CMK (cell line): ENCODE results near the gene SAP25.
"Not testable (repeated sequence)": the region's sequence is repeated elsewhere in the genome, so short reads cannot be mapped to it uniquely, and the experiment has no call there.

Experiments used
- DNase-seq: peaks from one replicate; pipeline ENCODE4 v3.0.0-alpha.2; 2010; ENCODE audit warnings: low read depth

The SAP25 gene

DNA sequence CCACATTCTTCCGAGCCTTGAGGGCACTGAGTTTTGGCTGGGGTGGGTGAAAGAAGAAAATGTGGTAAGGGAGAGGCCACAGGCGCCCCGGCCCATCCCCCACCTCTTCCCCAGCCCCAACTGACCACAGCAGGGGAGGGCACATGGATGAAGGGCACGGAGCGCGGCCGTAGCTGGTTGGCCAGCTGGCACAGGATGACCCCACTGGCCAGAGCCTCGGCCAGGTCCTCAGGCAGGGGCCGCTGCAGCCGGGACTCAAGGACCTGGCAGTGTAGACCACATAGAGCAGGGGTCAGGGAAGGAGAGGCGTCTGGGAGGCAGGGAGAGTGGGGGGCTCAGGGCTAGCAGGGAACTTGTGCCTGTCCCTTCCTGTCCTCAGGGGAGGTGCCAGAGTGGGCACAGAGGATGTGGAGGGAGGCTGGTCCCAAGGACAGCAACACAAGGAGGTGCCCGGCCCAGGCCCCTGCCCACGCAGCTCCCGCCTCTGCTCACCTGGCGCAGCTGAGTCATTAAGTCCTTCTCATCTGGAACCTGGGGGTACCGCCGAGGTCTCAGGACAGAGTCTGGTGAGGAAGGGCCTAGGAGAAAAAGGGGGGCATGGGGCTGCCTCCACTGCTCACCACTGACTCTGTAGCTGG, 2.2 kb upstream of the SAP25 start:
- DNase-seq, result no peak

DNA sequence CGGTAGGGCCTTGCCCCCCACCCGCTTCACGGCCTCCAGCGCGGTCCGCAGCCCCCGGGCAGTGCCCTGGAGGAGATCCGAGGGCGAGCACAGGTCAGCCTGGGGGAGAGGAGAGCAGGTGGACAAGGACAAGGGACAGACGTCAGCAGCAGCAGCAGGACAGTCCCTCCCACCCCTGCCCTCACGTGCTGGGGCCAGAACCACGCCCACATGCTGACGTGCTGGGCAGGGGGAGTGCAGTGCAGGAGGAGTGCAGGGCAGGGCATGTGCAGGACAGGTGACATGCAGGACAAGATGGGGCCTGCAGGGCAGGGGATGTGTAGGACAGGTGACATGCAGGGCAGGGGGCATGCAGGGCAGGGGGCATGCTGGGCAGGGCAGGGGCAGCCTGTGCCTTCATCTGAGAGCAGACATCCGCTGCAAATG, 1.5 kb upstream of the SAP25 start:
- DNase-seq, result no peak

DNA sequence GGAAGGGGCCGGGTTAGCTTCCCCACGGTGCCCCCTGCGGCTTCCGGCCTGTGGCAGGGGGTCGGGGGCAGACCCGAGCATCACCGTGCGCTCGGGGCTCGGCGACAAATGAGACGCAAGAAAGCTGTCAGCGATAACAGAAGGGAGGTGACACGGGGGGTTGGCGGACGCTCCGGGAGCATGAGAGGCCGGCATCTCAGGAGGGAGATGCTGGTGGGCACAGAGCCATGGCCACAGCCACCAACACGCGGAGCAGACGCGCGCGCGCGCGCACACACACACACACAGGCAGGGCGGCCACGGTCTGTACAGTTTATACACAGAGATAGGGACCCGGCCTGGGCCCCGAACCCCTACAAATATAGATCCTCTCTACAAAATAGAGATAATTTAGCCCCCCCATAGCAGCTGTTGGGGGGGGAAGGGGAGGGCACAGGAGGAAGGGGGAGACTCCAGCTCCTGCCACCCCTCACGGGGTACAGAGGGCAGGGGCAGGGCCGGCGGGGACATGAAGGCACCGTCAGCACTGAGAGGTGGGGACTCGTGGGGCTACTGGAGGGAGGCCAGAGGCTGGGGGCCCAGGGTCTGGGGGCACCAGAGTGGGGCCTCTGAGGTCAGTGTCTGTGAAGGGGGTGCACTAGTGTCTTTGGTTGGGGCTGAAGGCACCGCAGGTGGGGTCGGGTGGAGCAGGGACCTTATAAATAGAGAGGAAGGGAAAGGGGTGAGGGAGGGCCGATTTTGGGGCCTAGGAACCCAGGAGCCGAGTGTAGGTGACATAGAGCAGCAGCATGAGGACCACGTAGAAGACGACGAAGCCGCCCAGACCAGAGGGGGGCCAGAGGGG, 884 bp upstream of the SAP25 start:
- no peak for DNase-seq

DNA sequence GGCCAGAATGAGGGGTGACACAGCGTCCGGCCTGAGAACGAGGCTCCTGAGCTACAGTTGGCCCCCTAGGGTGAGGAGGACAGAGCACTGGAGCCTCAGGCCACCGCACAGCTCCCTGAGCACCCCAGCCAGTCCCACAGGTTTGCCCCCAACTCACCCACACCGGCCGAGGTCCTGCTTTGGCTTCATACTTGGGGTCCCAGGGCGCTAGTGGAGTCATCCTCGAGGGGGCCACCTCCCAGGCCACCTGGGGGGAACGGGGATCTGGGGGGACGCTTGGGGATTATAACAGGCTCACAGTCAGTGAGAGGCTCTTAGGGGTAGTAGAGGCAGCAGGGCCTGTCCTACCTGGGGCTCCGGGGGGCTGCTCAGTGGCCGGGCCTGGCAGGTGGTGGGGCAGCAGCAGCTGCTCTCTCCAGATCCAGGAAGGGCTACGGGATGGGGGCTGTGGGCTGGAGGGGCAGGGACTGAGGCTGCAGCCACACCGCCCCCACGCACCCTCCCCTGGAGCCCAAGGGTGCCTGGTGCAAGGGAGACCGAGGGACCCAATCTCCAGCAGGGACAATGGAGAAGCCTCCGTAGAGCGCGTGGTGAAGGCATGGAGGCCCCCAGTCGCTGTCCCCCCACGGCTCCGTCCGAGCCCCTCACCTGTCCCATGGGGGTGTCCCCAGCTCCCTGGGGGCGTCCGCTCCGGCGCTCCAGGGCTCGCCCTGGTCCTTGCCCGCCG, 588 bp downstream of the SAP25 start:
- DNase-seq, result no peak

DNA sequence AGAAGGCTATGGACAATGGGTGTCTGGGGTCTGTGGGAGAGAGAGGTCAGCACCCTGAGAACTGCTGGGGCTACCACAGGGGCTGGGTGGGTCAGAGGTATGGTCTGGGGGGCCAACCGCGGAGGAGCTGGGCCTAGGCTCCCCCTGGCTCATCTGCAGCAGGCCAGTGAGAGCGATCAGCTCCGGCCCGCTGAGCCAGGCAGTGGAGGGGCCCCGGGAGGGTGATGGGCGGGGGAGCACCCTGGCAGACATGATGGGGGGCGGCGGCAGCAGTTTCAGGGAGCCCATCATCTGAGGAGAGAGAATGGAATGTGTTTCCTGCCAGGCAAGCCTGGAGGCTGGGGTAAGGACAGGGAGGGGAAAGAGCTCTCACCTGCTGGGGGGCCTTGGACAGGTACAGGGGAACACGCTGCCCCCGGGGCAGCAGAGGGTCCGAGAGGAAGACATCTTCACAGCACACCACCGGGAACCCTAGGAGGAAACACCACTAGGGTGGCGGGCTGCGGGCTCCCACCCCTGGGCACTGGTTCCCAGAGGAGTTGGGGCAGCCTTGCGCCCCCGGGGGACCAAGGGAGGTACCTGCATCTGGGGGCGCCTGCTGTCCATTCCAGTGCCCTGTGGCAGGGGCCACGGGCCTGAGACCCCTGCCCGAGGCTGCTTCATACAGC, 1.3 kb downstream of the SAP25 start:
- no peak for DNase-seq

DNA sequence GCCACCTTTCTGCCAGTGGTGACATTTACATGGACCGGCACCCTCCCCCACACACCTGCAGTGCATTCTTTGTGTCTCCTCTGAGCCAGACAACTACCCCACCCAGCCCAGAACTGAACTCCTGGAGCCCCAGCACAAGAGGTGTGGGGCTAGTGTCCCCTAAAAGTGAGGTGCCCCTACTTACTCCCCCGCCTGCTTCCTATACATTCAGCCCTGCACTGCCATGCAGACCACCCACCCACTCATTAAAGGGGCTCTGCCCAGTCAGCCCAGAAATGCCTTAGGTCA, 1.9 kb downstream of the SAP25 start:
- no peak for DNase-seq

DNA sequence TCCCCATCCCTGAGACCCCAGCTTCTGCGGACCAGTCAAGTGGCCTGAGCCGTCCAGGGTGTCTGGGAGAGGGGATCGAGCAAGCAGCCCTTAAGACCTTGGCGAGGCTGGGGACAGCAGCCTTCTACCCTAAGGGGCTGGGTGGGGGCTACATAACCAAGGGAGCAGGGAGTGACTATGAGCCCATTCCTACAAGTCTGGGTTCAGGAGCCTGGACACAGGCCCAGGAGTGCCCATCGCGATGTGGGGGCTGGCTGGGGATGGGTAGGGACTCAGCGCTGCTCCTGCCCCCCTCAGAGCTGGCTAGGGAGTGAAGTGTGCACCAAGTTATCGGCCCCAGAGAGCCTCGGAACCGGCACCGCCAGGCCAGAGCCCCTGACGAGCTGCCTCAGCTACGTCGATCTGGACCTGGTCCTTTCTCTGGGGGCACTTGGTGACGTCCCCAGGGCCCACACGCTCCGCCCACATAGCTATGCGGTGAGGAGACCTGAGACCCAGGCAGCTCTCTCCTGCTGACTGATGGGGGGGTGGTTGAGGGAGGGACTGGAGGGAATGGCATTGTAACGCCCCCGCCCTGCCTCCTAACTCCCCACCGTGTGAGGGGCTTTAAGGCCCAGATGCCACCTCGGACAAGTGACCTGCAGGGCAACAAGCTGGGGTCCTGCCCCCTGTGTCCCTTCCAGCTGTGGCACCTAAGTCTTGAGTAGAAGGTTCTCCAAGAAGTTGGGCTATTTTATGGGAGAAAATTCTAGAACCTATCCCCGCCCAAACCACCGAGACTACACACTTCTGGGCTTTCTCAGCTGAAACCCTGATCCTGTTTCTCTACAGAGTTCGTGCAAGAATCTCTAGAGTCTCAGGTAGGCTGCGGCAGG, 2.5 kb downstream of the SAP25 start:
- no peak for DNase-seq

DNA sequence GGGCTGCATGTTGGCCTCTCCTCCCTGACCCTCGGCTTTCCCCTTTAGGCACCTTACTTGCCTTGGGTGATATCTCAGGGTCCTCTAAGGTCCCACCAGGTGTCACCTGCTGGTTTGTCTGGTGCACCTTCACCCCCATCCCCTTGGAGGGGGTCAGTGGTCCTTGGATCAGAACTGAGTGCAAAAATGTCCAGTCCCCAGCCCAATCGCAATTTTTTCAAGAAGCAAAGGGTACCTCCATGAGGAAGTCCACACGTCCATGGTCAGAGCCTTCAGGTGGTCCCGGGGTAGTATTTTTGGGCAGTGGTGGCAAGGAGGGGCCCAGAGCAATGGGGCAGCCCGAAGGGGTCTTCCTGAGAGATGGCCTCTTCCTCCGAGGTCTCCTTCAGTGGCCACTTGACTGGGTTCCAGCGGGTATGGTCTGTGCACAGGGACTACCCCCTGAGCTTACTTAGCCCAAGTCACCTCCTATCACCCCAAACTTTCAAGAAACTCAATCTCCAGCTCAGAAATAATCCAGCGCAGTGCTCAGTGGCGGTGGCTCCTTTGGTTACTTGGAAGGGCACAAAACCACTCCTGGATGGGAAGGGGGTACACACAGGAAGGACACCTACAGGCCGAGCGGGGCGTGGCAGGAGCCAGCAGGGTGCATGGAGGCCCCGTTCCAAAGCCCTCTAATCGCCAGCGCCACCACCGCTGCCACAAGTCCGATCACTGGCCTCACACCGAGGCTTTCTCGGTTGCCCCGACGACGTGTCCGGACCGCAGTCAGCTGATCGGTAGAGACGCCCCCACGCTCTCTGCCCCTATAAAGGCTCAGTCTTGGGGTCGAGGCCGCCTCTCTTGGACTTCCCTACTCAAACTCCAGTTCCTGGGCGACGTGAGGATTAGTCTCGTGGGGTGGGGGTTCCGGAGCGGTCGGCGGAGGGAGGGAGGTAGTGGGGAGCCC, 4.5 kb downstream of the SAP25 start:
- peak; percentile 81 for DNase-seq

DNA sequence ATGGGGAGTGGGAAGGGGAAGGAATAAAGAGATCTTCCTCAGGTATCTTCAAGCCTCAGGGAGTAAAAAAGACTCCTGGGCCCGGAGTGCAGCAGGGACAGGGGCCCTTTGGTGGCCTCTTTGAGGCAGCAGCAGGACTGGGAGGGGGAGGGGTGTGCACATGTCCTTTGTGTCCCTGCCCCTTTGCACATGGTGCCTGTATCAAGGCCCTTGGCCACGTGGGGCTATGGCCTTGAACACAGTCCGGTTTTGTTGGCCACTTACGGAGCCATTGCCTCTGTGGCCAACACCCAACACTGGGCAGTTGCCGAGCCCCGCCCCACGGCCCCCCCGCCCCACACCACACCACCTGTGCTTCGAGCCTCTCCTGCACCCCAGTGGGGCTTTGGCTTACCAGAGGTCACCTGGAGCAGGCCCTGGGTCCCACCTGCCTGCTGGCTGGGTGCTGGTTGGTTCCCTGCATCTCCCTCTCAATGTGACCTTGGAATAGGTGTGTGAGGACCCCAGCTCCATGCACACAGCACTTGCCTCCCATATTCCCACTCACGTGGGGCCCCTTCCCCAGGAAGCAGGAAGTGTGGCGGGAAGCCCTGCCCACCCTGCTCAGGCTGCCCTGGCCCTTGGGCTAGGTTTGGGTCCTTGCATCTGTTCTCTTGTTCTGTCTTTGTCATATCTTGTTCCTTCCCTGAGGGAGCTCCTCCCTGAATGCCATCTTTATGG, 5.4 kb downstream of the SAP25 start:
- no peak for DNase-seq

DNA sequence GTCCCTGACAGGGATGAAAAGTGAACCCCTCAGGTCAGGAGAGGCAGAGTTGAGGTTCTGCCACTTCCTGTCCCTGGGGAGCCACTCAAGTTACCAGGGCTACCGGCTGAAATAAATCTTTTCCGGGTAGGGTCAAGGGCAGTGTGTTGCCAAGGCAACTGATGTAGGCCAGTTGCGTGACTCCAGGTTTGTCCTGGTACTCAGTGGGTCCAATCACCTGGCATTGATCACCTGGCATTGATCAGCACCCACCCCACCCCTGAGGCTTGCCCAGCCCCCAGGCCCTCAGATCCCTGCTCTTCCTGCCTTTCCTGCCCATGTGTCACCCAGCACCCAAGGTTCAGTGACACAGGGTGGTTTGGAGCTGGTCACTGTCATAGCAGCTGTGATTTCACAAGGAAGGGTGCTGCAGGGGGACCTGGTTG, 5.9 kb downstream of the SAP25 start:
- no peak for DNase-seq

DNA sequence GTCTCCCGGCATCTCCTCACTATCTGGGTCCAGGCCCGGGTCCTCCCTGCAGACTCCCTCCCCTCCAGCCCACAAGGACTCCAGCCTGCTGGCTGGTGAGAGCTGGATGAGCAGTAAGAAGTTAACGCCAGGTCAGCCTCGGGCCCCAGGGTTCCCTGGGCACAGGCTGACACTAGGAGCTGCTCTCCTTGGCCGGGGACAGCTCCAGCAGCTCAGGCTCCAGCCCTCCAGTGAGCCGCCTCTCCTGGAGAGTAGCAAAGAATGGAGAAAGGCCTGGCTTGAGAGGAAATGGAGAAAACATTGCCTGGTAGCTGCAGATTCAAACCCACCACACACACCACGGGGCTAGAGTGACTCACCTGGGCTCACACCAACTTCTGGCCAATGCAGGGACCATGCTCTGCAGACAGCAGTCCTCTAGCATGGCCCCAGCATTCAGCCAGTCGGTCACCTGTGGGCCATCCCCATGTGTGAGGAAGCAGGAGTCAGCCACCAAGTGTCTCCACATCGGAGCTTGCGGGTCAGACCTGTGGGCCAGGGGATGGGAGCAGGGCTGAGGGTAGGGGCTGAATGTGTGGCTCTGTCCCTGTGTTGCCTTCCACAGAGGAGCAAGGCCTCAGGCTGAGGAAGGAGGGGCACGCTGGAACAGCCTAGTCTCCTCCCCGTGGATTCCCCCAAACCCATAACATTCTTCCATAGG, 6.5 kb downstream of the SAP25 start:
- no peak for DNase-seq

DNA sequence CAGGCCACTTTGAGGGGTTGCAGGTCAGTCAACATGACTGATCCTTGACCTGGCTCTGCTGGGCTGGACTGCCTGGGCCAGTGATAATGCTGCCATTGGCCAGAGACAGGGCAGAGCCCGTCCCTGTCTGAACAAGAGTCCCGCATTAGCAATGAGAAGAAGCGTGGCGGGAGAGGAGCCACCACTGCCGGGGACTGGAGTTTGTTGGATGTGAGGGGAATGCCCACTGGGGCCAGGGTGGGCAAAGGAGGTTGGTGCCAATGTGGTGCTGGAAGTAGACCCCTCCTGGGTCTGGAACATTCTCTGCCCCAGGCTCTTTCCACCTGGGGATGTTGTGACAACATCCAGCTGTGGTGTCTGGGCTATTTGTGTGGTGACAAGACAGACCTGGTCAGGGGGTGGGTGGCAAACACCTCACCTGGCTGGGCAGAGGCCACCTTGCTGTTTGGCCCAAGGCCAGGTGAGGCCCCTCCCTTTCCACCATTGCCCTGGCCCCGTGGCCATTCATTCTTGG, 7.6 kb downstream of the SAP25 start:
- DNase-seq, result no peak

DNA sequence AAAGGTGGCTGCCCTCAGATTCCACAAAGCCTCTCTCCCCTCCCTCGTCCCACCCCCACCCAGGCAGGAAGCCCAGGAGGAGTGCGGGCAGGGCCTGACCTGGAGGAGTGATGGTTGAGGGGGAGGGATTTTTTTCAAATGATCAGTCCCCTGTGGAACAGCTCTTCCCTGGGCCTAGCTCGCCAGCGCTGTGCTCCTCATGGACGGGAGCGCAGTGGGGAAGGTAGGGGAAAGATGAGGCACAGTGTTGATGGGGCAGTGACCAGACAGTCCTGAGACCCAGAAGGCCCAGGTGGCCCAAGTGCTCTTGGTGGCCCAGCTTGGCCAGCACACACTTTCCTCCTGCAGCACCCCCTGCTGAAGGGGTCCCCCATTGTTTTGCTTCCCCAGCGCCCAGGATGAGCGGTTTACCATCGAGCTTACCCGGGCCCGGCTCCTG, 8.5 kb downstream of the SAP25 start:
- DNase-seq, result no peak

DNA sequence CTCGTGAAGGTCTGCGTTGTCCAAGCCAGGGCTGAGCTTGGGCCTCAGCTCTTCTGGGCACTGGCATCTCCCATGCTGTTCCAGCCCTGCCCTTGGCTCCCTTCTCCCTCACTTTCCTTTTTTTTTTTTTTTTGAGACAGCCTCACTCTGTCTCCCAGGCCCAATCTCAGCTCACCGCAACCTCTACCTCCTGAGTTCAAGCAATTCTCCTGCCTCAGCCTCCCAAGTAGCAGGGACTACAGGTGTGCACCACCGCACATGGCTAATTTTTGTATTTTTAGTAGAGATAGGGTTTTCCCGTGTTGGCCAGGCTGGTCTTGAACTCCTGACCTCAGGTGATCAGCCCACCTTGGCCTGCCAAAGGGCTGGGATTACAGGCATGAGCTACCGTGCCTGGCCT, 9.3 kb downstream of the SAP25 start:
- not testable (repeated sequence) for DNase-seq

DNA sequence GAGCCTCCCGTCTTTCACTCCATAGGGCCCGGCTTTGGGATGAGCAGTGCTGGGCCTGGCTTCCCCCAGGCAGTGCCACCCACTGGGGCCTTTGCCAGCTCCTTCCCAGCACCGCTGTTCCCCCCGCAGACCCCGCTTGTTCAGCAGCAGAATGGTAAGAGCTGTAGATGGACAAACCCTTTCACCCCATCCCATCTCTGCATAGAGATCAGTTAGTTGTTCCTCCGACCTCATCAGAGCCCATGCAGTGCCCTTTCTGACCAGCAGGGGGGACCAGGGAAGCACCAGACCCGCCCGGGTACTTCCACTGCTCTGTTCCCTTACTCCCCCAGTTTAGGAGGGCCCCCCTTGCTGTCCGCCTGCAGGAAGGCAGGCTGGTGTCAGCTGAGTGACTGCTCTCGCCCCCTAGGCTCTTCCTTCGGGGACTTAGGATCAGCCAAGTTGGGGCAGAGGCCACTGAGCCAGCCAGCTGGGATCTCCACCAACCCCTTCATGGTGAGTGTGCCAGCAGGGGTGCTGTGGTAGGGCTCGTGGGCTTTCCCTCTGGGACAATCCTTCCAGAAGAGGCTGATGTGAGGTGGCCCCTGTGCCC, 9.8 kb downstream of the SAP25 start:
- peak; percentile 87 for DNase-seq

DNA sequence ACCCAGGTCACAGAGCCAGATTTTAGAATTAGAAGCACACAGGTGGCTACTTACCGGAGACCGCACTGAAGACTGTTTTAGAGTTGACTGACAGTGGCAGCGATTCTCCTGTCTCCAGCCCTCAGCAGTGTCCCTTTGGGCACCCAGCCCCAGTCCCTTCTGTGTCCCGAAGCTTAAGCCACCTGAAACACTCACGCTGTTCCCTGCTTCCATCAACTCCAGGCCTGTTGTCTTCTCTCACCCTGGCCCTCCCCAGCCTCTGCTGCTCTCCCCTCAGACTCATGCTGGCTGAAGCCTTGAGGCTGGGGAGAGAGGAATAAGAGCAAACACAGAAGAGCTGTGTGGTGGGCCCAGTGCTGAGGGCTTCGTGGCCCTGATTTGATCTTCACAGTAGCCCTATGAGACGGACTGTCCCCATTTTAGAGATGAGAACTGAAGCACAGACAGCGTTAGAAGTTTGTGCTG, 10.6 kb downstream of the SAP25 start:
- no peak for DNase-seq

DNA sequence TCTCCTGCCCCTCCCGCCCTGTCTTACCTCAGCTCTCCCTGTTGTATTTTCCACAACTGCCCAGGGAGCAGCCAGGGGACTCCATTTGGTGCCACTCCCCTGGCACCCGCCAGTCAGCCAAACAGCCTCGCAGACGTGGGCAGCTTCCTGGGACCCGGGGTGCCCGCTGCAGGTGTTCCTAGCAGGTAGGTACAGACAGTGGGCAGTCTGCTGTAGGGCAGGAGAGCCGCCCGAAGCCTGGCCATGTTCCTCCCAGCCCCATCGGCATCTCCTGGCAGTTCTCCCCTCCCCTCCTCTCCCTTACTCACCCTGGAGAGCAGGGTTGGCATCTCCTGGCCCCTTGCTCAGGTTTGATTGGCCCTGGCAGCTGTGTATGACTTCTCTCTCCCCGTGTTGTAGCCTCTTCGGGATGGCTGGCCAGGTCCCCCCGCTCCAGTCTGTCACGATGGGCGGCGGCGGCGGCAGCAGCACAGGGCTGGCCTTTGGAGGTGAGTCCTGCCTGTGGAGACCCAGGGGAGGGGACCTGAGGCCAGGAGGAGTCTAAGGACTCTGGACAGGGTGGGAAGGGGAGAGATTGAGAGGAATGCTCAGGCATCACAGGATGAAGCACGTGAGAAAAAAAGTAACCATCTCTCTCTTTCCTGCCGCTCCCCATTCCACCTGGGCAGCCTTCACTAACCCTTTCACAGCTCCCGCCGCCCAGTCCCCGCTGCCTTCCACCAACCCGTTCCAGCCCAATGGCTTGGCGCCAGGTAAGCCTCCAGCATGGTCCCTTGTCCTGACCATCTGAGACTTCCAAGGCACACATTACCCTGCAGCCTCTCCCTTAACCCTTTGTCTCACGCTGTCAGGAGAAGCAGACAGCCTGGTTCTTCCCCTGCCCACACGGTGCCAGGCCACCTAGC, 11.3 kb downstream of the SAP25 start:
- DNase-seq, result no peak
